Activated T-cell treated with anti-CD3 and anti-CD28 coated beads for 4 hours (primary cell): Measurements from ENCODE around the gene ROS1.
"Not testable (repeated sequence)": the region's sequence is repeated elsewhere in the genome, so short reads cannot be mapped to it uniquely, and the experiment has no call there.

ENCODE experiments used
- DNase-seq: peaks from one replicate; pipeline ENCODE4 v3.0.0-alpha.2; 2020

Gene ROS1

GRCh38 chr6:117425431-117426153, at the start of gene ROS1:
Gene ROS1 (minus strand): TSS chr6:117425942. CDS start chr6:117425656, 286 bp downstream.
- DNase-seq, result no peak

GRCh38 chr6:117473401-117473800, 47.7 kb upstream of the ROS1 start:
- DNase-seq, result no peak

GRCh38 chr6:117472667-117473066, 46.9 kb upstream of the ROS1 start:
- no peak for DNase-seq

- DNase-seq, result no peak
Measured at GRCh38 chr6:117469791-117470190, 44.0 kb upstream of the ROS1 start.

- DNase-seq, result no peak
Measured at GRCh38 chr6:117469356-117469755, 43.6 kb upstream of the ROS1 start.

- not testable (repeated sequence) for DNase-seq
Measured at GRCh38 chr6:117468527-117468926, 42.8 kb upstream of the ROS1 start.

- no peak for DNase-seq
Measured at GRCh38 chr6:117467876-117468275, 42.1 kb upstream of the ROS1 start.

GRCh38 chr6:117465691-117466090, 39.9 kb upstream of the ROS1 start:
- no peak for DNase-seq

- DNase-seq, result no peak
Measured at GRCh38 chr6:117464700-117465099, 39.0 kb upstream of the ROS1 start.

GRCh38 chr6:117463762-117464665, 38.3 kb upstream of the ROS1 start:
- DNase-seq, result no peak

GRCh38 chr6:117459204-117459944, 33.6 kb upstream of the ROS1 start:
- DNase-seq, result no peak

GRCh38 chr6:117456998-117457397, 31.3 kb upstream of the ROS1 start:
- no peak for DNase-seq

GRCh38 chr6:117456250-117456649, 30.5 kb upstream of the ROS1 start:
- no peak for DNase-seq

- no peak for DNase-seq
Measured at GRCh38 chr6:117451671-117452070, 25.9 kb upstream of the ROS1 start.

- peak; percentile 54 for DNase-seq
Measured at GRCh38 chr6:117449549-117450439, 24.1 kb upstream of the ROS1 start.

- no peak for DNase-seq
Measured at GRCh38 chr6:117448732-117449485, 23.2 kb upstream of the ROS1 start.

GRCh38 chr6:117448011-117448410, 22.3 kb upstream of the ROS1 start:
- DNase-seq, result no peak

GRCh38 chr6:117446861-117447260, 21.1 kb upstream of the ROS1 start:
- DNase-seq, result no peak

- no peak for DNase-seq
Measured at GRCh38 chr6:117444600-117444999, 18.9 kb upstream of the ROS1 start.

GRCh38 chr6:117442313-117442712, 16.6 kb upstream of the ROS1 start:
- DNase-seq, result not testable (repeated sequence)

- no peak for DNase-seq
Measured at GRCh38 chr6:117441824-117442264, 16.1 kb upstream of the ROS1 start.
